ENCODE measurements around the gene NKX1-2.

The NKX1-2 gene

DNA sequence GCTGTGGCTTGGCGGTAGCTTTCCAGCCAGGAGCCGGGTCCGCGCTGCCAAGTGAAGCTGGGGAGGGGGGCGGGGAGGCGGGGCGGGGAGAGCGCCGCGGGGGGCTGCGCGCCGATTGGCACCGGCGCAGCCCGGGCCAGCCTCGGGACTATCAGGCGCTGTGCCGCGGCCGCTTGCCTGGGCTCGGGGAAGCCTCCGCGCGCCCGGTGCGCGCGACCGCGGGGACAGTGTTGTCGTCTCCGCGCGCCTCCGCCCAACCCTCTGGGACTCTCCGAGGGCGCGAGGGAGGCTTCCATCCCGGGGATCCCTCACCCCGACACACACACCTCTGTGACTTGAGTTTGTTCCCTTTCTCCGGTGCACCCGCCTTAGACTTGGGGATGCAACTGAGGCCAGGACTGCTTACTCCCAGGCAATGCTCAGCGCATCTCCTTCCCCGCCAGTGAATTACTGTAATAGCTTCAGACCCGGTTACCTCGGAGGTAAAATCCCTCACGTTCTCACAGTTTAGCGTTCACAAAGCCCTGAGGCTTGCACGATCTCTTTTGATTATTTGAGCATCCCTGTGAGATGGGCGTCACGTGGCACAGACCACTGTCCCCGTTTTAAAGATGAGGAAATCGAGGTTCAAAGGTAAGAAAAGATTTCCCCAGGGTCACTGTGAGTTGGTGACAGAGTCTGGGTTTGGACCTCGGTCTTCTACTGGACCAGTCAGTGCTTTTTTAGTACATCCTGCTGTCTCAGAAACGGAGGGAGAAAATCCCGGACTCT is at the start of gene NKX1-2:
TSS of gene NKX1-2 (minus strand) at position 24 of the 771 bp plus-strand sequence. CDS start 92 bp downstream, outside the sequence.
- DNase-seq (ENCODE audit: low read depth, low spot score), result no peak
- POLR2A ChIA-PET, result no interaction called here
- no peak within 1 kb of the TSS for H3K4me3 ChIP-seq (ENCODE audit: low read depth, low read length)
- TF ChIP-seq, protein P1, sequence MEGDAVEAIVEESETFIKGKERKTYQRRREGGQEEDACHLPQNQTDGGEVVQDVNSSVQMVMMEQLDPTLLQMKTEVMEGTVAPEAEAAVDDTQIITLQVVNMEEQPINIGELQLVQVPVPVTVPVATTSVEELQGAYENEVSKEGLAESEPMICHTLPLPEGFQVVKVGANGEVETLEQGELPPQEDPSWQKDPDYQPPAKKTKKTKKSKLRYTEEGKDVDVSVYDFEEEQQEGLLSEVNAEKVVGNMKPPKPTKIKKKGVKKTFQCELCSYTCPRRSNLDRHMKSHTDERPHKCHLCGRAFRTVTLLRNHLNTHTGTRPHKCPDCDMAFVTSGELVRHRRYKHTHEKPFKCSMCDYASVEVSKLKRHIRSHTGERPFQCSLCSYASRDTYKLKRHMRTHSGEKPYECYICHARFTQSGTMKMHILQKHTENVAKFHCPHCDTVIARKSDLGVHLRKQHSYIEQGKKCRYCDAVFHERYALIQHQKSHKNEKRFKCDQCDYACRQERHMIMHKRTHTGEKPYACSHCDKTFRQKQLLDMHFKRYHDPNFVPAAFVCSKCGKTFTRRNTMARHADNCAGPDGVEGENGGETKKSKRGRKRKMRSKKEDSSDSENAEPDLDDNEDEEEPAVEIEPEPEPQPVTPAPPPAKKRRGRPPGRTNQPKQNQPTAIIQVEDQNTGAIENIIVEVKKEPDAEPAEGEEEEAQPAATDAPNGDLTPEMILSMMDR (IDR thresholded peaks at IDR 0.05; ENCODE audit: insufficient read depth, low read length, missing control alignments), result no peak
- CTCF ChIA-PET, result no interaction called here

DNA sequence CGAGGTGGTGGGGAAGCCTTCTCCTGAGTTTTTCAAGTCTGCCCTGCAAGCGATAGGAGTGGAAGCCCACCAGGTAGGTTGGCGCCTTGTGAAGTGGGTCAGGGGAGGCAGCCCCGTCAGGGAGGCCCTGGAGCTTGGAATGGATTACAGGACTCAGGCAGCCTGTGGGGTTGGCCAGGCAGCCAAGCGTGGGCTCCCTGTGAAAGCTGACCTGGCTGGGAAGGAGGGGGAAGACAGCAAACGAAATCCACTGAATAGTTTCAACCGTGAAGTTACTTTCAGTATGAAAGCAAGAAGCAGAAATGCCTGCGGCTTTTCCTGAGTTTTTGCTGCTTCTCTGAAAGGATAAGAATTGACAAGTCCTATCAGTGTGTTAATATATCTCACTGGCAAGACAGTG is 48.2 kb upstream of the NKX1-2 start:
- ChIA-PET POLR2A (no interaction called here), CTCF (no interaction called here)
- H3K4me3 ChIP-seq (ENCODE audit: low read depth, low read length), result no peak overlapping the region
- DNase-seq (ENCODE audit: low read depth, low spot score), result no peak
- TF ChIP-seq, protein P1 (IDR thresholded peaks at IDR 0.05; ENCODE audit: insufficient read depth, low read length, missing control alignments), result no peak

GRCh38 chr10:124497196-124497881 is 47.5 kb upstream of the NKX1-2 start:
- no peak for DNase-seq (ENCODE audit: low read depth, low spot score)
- no peak overlapping the region for H3K4me3 ChIP-seq (ENCODE audit: low read depth, low read length)
- ChIA-PET POLR2A (no interaction called here), CTCF (no interaction called here)
- TF ChIP-seq, protein P1 (IDR thresholded peaks at IDR 0.05; ENCODE audit: insufficient read depth, low read length, missing control alignments), result no peak

DNA sequence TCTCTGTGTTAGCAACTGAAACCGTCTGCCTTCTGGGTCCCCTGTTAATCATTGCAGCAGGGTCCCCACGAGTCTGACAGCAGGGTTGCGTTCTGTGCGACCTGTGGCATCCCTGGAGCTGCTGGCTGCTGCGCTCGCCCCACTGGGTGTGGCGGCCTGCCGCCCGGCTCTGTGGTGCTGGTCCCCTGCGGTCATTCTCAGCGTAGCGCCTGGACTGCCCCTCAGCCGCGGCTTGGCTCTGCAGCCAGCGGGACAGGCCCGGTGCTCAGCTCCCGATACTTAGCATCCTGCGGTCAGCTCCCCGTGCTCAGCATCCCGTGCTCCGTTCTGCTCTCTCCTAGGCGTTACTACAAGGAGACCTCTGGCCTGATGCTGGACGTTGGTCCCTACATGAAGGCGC is 46.8 kb upstream of the NKX1-2 start:
- H3K4me3 ChIP-seq (ENCODE audit: low read depth, low read length), result no peak overlapping the region
- TF ChIP-seq, protein P1 (IDR thresholded peaks at IDR 0.05; ENCODE audit: insufficient read depth, low read length, missing control alignments), result no peak
- POLR2A ChIA-PET, result no interaction called here

GRCh38 chr10:124496150-124496549 is 46.3 kb upstream of the NKX1-2 start:
- ChIA-PET POLR2A (no interaction called here), CTCF (no interaction called here)

More for the DNA sequence above, 46.8 kb upstream of the NKX1-2 start:
- CTCF ChIA-PET, result no interaction called here
- DNase-seq (ENCODE audit: low read depth, low spot score), result no peak

DNA sequence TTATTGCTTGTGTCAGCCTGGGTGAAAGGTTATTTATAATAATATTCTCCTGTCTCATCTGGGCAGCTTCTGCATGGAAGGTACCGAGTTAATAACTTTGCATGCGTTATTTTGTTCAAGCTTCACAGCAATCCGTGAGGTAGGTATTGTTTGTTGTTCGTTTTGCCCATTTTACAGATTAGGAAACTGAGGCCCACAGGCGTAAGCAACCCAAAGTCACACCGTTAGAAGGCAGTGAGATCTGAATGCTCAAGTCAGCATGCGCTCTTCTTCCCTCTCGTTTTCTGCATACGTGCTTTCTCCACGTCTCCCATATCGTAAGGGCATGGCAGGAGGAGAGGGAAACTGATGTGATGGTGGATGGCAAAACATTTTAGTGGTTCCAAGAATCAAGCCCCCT is 45.9 kb upstream of the NKX1-2 start:
- CTCF ChIA-PET, result no interaction called here
- POLR2A ChIA-PET, result no interaction called here

More at GRCh38 chr10:124496150-124496549, 46.3 kb upstream of the NKX1-2 start:
- DNase-seq (ENCODE audit: low read depth, low spot score), result no peak
- H3K4me3 ChIP-seq (ENCODE audit: low read depth, low read length), result no peak overlapping the region
- TF ChIP-seq, protein P1 (IDR thresholded peaks at IDR 0.05; ENCODE audit: insufficient read depth, low read length, missing control alignments), result no peak

More for the DNA sequence above, 45.9 kb upstream of the NKX1-2 start:
- H3K4me3 ChIP-seq (ENCODE audit: low read depth, low read length), result no peak overlapping the region
- DNase-seq (ENCODE audit: low read depth, low spot score), result no peak
- TF ChIP-seq, protein P1 (IDR thresholded peaks at IDR 0.05; ENCODE audit: insufficient read depth, low read length, missing control alignments), result no peak
